GM12875 (cell line): ENCODE measurements around the gene TPST1.
"Not testable (repeated sequence)": the region's sequence is repeated elsewhere in the genome, so short reads cannot be mapped to it uniquely, and the experiment has no call there.

ENCODE experiments used
- H3K4me3 ChIP-seq: one replicate; pipeline ENCODE4 v1.5.1; 2011; ENCODE audit warnings: low read depth, low read length, control low read depth
- TF ChIP-seq, protein P1 (sequence below): IDR thresholded peaks from 2 replicates; pipeline ENCODE4 v1.5.1; 2011; ENCODE audit warnings: low read depth, mild to moderate bottlenecking, control low read depth, inconsistent platforms, low read length, moderate library complexity, borderline replicate concordance; ENCODE audit not compliant: insufficient read depth

The TPST1 gene

DNA sequence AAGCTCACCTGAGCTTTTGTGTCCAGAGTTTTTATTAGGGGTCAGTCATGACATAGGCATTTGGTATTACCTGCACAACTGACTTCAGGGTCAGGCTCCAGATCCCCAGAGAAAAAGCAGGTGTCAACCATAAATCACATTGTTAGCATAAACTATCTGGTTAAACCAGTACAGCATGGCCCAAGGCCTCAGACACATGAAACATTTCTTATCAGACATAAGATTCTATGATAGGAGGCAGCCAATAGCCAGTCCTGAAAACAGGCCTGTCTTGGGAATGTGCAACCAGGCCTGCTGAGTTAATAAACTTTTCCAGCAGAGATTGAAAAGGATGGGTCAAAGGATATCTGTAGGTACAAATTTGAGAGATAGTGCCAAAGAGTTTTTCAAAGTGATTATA, 116.1 kb downstream of the TPST1 start:
- TF ChIP-seq, protein P1, sequence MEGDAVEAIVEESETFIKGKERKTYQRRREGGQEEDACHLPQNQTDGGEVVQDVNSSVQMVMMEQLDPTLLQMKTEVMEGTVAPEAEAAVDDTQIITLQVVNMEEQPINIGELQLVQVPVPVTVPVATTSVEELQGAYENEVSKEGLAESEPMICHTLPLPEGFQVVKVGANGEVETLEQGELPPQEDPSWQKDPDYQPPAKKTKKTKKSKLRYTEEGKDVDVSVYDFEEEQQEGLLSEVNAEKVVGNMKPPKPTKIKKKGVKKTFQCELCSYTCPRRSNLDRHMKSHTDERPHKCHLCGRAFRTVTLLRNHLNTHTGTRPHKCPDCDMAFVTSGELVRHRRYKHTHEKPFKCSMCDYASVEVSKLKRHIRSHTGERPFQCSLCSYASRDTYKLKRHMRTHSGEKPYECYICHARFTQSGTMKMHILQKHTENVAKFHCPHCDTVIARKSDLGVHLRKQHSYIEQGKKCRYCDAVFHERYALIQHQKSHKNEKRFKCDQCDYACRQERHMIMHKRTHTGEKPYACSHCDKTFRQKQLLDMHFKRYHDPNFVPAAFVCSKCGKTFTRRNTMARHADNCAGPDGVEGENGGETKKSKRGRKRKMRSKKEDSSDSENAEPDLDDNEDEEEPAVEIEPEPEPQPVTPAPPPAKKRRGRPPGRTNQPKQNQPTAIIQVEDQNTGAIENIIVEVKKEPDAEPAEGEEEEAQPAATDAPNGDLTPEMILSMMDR, result no peak

DNA sequence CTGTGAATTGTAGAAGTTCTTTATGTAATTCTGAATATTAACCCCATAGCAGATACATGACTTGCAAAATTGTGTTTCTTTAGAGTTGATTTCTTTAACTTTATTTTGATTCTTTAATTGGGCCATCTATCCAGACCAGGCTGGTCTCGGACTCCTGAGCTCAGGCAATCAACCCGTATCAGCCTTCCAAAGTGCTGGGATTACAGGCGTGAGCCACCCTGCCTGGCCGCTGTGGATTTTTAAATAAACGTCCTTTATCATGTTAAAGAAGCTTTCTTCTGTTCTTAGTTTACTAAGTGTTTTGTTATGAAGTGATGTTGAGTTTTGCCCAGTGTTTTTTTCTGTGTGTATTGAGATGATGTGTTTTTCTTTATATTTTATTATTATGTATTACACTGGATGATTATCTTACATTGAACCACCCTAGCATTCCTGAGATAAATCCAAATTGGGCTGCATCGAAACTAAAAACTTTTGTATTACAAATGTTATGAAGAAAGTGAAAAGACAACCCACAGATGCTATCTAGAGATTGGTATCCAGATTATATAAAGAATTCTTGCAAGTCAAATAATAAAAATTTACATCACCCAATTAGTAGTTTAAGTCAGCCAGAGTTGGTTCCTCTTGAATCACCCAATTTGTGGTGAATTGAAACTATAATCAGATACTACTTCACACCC, 118.1 kb downstream of the TPST1 start:
- no peak overlapping the region for H3K4me3 ChIP-seq
- TF ChIP-seq, protein P1, result no peak

More for the DNA sequence above, 116.1 kb downstream of the TPST1 start:
- no peak overlapping the region for H3K4me3 ChIP-seq

DNA sequence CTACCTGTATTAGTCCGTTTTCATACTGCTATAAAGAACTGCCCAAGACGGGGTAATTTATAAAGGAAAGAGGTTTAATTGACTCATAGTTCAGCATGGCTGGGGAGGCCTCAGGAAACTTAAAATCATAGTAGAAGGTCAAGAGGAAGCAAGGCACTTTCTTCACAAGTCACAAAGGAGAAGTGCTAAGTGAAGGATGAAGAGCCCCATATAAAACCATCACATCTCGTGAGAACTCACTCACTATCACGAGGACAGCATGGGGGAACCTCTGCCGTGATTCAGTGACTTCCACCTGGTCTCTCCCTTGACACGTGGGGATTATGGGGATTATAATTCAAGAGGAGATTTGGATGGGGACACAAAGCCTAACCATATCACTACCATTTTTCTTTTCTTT, 119.9 kb downstream of the TPST1 start:
- H3K4me3 ChIP-seq, result not testable (repeated sequence)

DNA sequence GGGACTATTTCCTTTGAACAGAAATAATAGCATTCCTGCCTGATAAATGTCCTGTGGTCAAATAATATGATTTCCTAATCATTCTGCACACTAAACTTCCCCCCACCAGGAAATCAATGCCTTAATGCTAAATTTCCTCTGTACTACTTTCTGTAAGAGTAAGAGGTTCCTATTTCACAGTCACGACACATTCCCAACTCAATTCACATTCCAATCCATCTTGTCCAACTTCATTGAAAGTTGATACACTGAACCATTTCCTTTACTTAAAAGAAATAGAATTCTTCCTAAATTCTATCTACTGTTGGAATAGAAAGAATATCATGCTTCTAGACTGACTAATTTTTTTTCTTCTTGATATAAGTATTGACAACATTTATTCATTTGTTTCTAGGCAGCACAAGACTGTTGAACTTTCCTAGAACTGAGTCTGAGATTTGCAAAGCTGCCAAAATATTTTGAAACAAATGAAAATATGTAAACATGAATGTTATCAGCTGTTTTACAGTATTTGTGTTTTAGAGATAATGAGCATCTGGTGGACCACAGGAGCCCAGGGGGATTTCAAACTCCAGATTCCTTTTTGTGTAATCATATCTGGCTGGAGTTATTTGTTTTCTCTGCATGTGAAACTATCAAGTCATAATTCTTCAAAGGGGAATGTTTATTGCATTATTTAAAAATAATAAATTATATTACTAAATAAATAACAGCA, 121.5 kb downstream of the TPST1 start:
- H3K4me3 ChIP-seq, result no peak overlapping the region
- TF ChIP-seq, protein P1, result no peak

DNA sequence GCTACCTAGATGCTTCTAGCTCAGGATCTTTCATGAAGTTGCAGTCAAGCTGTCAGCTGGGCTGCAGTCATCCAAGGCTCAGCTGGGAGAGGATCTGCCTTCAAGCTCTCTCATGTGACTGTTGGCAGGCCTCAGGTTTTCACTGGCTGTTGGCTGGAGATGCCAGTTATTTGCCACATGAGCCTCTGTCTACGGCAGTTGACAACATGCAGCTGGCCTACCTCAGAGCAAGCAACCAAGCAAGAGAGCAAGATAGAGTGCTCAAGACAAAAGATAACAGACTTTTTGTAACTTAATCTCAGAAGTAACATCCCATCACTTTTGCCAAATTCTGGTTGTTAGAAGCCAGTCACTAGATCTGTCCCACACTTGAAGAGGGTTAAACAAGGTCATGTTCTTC, 125.8 kb downstream of the TPST1 start:
- TF ChIP-seq, protein P1, result no peak
- H3K4me3 ChIP-seq, result no peak overlapping the region

DNA sequence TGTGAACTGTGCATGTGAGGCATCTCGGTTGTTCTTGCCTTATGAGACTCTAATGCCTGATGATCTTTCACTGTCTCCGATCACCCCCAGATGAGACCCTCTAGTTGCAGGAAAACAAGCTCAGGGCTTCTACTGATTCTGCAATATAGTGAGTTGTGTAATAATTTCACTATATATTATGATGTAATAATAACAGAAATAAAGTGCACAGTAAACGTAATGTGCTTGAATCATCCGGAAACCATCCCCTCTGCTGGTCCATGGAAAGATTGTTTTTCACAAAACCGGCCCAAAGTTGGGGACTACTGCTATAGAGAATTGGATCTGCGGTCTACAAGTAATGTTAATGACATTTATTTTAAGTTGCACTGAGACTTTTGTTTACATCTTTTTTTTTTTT, 126.7 kb downstream of the TPST1 start:
- TF ChIP-seq, protein P1, result no peak
- H3K4me3 ChIP-seq, result no peak overlapping the region

DNA sequence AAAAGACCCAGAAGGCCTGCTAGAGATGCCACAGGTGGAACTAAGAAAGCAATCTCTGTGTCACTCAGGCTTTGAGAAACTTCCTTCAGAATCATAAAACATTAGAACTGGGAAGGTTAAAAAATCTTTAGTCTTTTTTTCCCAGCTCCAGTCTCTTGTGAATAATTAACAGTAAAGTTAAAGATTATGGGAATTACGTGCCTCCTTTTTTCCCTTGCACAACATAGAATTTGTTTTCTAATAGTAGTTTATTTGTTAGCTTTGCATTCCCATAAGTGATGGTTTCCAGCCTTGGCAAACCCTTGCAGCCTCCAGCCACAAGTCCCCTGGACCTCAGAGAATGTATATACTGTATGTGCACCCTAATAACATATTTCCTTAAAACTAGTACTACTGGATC, 128.3 kb downstream of the TPST1 start:
- TF ChIP-seq, protein P1, result no peak

More for the DNA sequence above, 128.3 kb downstream of the TPST1 start:
- H3K4me3 ChIP-seq, result no peak overlapping the region
